ENCODE results near the gene ZNF480. TPM values are rescaled to one million over a fixed set of nuclear protein-coding genes. Genes with fewer than 3 reads are reported as not detected.
"Not testable (repeated sequence)": the region's sequence is repeated elsewhere in the genome, so short reads cannot be mapped to it uniquely, and the experiment has no call there.

The ZNF480 gene
- polyA plus RNA-seq, 1 experiment, result 11.9 TPM

GRCh38 chr19:52336791-52337381, 39.9 kb downstream of the ZNF480 start:
- Histone ChIP-seq H3K4me3 (ENCODE audit: low read depth, low read length) (peak overlapping the region; percentile 86), H3K9me3 (ENCODE audit: control insufficient read depth, insufficient read depth, low read length) (peaks cover 48% of the 10 kb centered on the region), H3K27ac (ENCODE audit: low read depth, low read length) (peak overlapping the region; percentile 92), H3K27me3 (ENCODE audit: control insufficient read depth, insufficient read depth, low read length) (no peaks in the 10 kb centered on the region)
- ChIA-PET POLR2A (no interaction called here), CTCF (interaction anchor here (0.9 kb wide), 1 partner anchor 197 kb away, joined by 3 read pairs; the partner anchor contains the start of gene ZNF616)
- no peak for DNase-seq (ENCODE audit: low read depth, low spot score)
- no peak for TF ChIP-seq CTCF (IDR thresholded peaks at IDR 0.05; ENCODE audit: low read depth, low read length)

- CTCF ChIA-PET; DNase-seq (ENCODE audit: low read depth, low spot score); H3K4me3 ChIP-seq (ENCODE audit: low read depth, low read length); POLR2A ChIA-PET; H3K27me3 ChIP-seq (ENCODE audit: control insufficient read depth, insufficient read depth, low read length); H3K27ac ChIP-seq (ENCODE audit: low read depth, low read length): not testable (repeated sequence)
- H3K9me3 ChIP-seq (ENCODE audit: control insufficient read depth, insufficient read depth, low read length), result peaks cover 53% of the 10 kb centered on the region
These were observed 42.1 kb downstream of the ZNF480 start for GRCh38 chr19:52339022-52339421.

GRCh38 chr19:52343548-52343947, 46.6 kb downstream of the ZNF480 start:
- POLR2A ChIA-PET, result interaction anchor here (1.0 kb wide), 1 partner anchor 26 kb away, joined by 3 read pairs; the partner anchor contains the start of gene ZNF880
- no peak overlapping the region for H3K4me3 ChIP-seq (ENCODE audit: low read depth, low read length)
- H3K27me3 ChIP-seq (ENCODE audit: control insufficient read depth, insufficient read depth, low read length), result no peaks in the 10 kb centered on the region
- DNase-seq (ENCODE audit: low read depth, low spot score), result no peak
- TF ChIP-seq CTCF (IDR thresholded peaks at IDR 0.05; ENCODE audit: low read depth, low read length), result peak; percentile 20; the same call in 1 of the 2 replicates
- no peak overlapping the region for H3K27ac ChIP-seq (ENCODE audit: low read depth, low read length)
- CTCF ChIA-PET, result no interaction called here
- H3K9me3 ChIP-seq (ENCODE audit: control insufficient read depth, insufficient read depth, low read length), result peaks cover 39% of the 10 kb centered on the region

- ChIA-PET POLR2A (no interaction called here), CTCF (no interaction called here)
- Histone ChIP-seq H3K4me3 (ENCODE audit: low read depth, low read length) (no peak overlapping the region), H3K27me3 (ENCODE audit: control insufficient read depth, insufficient read depth, low read length) (no peaks in the 10 kb centered on the region), H3K27ac (ENCODE audit: low read depth, low read length) (no peak overlapping the region), H3K9me3 (ENCODE audit: control insufficient read depth, insufficient read depth, low read length) (peaks cover 41% of the 10 kb centered on the region)
- no peak for TF ChIP-seq CTCF (IDR thresholded peaks at IDR 0.05; ENCODE audit: low read depth, low read length)
- no peak for DNase-seq (ENCODE audit: low read depth, low spot score)
These were observed 48.2 kb downstream of the ZNF480 start for GRCh38 chr19:52345162-52345561.

GRCh38 chr19:52351512-52351911, 54.5 kb downstream of the ZNF480 start:
- H3K4me3 ChIP-seq (ENCODE audit: low read depth, low read length), result no peak overlapping the region
- CTCF ChIA-PET, result interaction anchor here (0.7 kb wide), 2 partner anchors 144 to 211 kb away, joined by 3 to 4 read pairs; no protein-coding TSS in a partner anchor
- no peaks in the 10 kb centered on the region for H3K27me3 ChIP-seq (ENCODE audit: control insufficient read depth, insufficient read depth, low read length)
- no peak overlapping the region for H3K27ac ChIP-seq (ENCODE audit: low read depth, low read length)
- POLR2A ChIA-PET, result no interaction called here
- DNase-seq (ENCODE audit: low read depth, low spot score), result no peak
- no peak for TF ChIP-seq CTCF (IDR thresholded peaks at IDR 0.05; ENCODE audit: low read depth, low read length)
- peaks cover 37% of the 10 kb centered on the region for H3K9me3 ChIP-seq (ENCODE audit: control insufficient read depth, insufficient read depth, low read length)
